Endodermal cell (in vitro differentiated cells): ENCODE results near the gene NNT. TPM values are rescaled to one million over a fixed set of nuclear protein-coding genes. Genes with fewer than 3 reads are reported as not detected.

Experiments used
- DNase-seq: peaks from one replicate; pipeline ENCODE4 v3.0.0-alpha.2; 2017
- H3K27ac ChIP-seq: 2 replicates; pipeline ENCODE4 v1.5.1; 2013; ENCODE audit warnings: mild to moderate bottlenecking, low read depth, low read length, moderate library complexity
- H3K27me3 ChIP-seq: 2 replicates; pipeline ENCODE4 v1.6.1; 2013; ENCODE audit warnings: mild to moderate bottlenecking, low read length, moderate library complexity; ENCODE audit not compliant: insufficient read depth, control insufficient read depth, poor library complexity, severe bottlenecking
- H3K36me3 ChIP-seq: 2 replicates; pipeline ENCODE4 v1.7.0; 2013; ENCODE audit warnings: mild to moderate bottlenecking, low read length, moderate library complexity; ENCODE audit not compliant: control insufficient read depth, insufficient read depth
- H3K4me1 ChIP-seq: one replicate; pipeline ENCODE4 v1.7.0; 2013; ENCODE audit warnings: low read length; ENCODE audit not compliant: control insufficient read depth, insufficient read depth
- H3K4me3 ChIP-seq: 2 replicates; pipeline ENCODE4 v1.5.1; 2013; ENCODE audit warnings: mild to moderate bottlenecking, low read length, moderate library complexity
- H3K9ac ChIP-seq: 2 replicates; pipeline ENCODE4 v1.6.1; 2013; ENCODE audit warnings: mild to moderate bottlenecking, low read length, moderate library complexity; ENCODE audit not compliant: poor library complexity, severe bottlenecking; ENCODE audit errors: extremely low read depth
- H3K9me3 ChIP-seq: 2 replicates; pipeline ENCODE4 v1.6.1; 2013; ENCODE audit warnings: mild to moderate bottlenecking, low read length, moderate library complexity; ENCODE audit not compliant: control insufficient read depth
- H3K27ac Mint-ChIP-seq: 2 replicates; pipeline ENCODE4 v1.8.0; 2020; ENCODE audit warnings: mixed read lengths
- H3K27me3 Mint-ChIP-seq: 2 replicates; pipeline ENCODE4 v1.8.0; 2021; ENCODE audit warnings: mild to moderate bottlenecking, mixed read lengths; ENCODE audit not compliant: insufficient read depth
- H3K36me3 Mint-ChIP-seq: 2 replicates; pipeline ENCODE4 v1.8.0; 2020; ENCODE audit warnings: low read depth, mixed read lengths
- H3K4me1 Mint-ChIP-seq: 2 replicates; pipeline ENCODE4 v1.8.0; 2020; ENCODE audit warnings: mixed read lengths
- H3K4me3 Mint-ChIP-seq: 2 replicates; pipeline ENCODE4 v1.8.0; 2020; ENCODE audit warnings: mild to moderate bottlenecking, moderate library complexity, mixed read lengths
- H3K9me3 Mint-ChIP-seq: 2 replicates; pipeline ENCODE4 v1.8.0; 2020; ENCODE audit warnings: mild to moderate bottlenecking, mixed read lengths
- CTCF ChIP-seq: fragments of 200-600 bp; sonication (generic); conservative IDR thresholded peaks from 2 replicates; pipeline ENCODE4 v1.5.0; 2021; ENCODE audit warnings: antibody characterized with exemption, mild to moderate bottlenecking
- WGBS, 2 experiments: methylation state at CpG; one replicate each; pipeline versions ENCODE4 v1.1.5 to v1.1.7; 2013; ENCODE audit warnings: missing lambda C conversion rate in 2 of 2, mixed read lengths in 1 of 2; ENCODE audit not compliant: insufficient coverage in 1 of 2, insufficient read length in 1 of 2; 5-methylcytosine and 5-hydroxymethylcytosine counted together
- total RNA-seq, 2 donors: library from RNA; stranded (reverse); fragmentation: NEBNext Ultra II Directional in 1 of 2; extraction: Animal tissue kit (Norgen Biotek cat#: 25700) in 1 of 2; gene quantifications; 2 replicates in 1 of 2; 3 replicates in 1 of 2; pipeline ENCODE4 v1.2.1, GENCODE V29; 2021

NNT gene
- total RNA-seq, 2 donors from 2014 or later, result 27.5 to 27.9 TPM

- Histone ChIP-seq H3K27me3 (no peaks in the 10 kb centered on the region), H3K9ac (no peak overlapping the region), H3K4me3 (no peak overlapping the region), H3K36me3 (no peaks in the 10 kb centered on the region), H3K9me3 (peaks cover 18% of the 10 kb centered on the region), H3K4me1 (no peaks in the 10 kb centered on the region), H3K27ac (no peak overlapping the region)
- H3K27ac Mint-ChIP-seq, result no peak overlapping the region
- H3K4me1 Mint-ChIP-seq, result peaks cover 4% of the 10 kb centered on the region
- DNase-seq, result no peak
- no peak overlapping the region for H3K4me3 Mint-ChIP-seq
- 89 to 100% methylated on average over 1 of the region's 1 CpG for WGBS, 2 experiments
- peaks cover 14% of the 10 kb centered on the region for H3K9me3 Mint-ChIP-seq
- peaks cover 8% of the 10 kb centered on the region for H3K36me3 Mint-ChIP-seq
- no peaks in the 10 kb centered on the region for H3K27me3 Mint-ChIP-seq
- TF ChIP-seq CTCF, result no peak
Measured at GRCh38 chr5:43581398-43581797, 21.6 kb upstream of the NNT start.

GRCh38 chr5:43582082-43583005 is 20.6 kb upstream of the NNT start:
- Mint-ChIP-seq H3K36me3 (peaks cover 2% of the 10 kb centered on the region), H3K4me1 (peaks cover 4% of the 10 kb centered on the region), H3K9me3 (peaks cover 9% of the 10 kb centered on the region), H3K4me3 (no peak overlapping the region), H3K27me3 (no peaks in the 10 kb centered on the region), H3K27ac (no peak overlapping the region)
- no peaks in the 10 kb centered on the region for H3K36me3 ChIP-seq
- DNase-seq, result no peak
- no peaks in the 10 kb centered on the region for H3K4me1 ChIP-seq
- no peak for TF ChIP-seq CTCF
- no peak overlapping the region for H3K4me3 ChIP-seq
- no peak overlapping the region for H3K27ac ChIP-seq
- no peaks in the 10 kb centered on the region for H3K27me3 ChIP-seq
- H3K9me3 ChIP-seq, result peaks cover 13% of the 10 kb centered on the region
- WGBS, 2 experiments, result 90 to 91% methylated on average over 2 to 4 of the region's 4 CpGs
- no peak overlapping the region for H3K9ac ChIP-seq

- no peak for TF ChIP-seq CTCF
- Mint-ChIP-seq H3K9me3 (peaks cover 7% of the 10 kb centered on the region), H3K27ac (no peak overlapping the region), H3K4me1 (peaks cover 4% of the 10 kb centered on the region), H3K36me3 (peaks cover 2% of the 10 kb centered on the region), H3K4me3 (no peak overlapping the region), H3K27me3 (no peaks in the 10 kb centered on the region)
- no peak for DNase-seq
- H3K9ac ChIP-seq, result no peak overlapping the region
- no peak overlapping the region for H3K4me3 ChIP-seq
- no peaks in the 10 kb centered on the region for H3K4me1 ChIP-seq
- H3K36me3 ChIP-seq, result no peaks in the 10 kb centered on the region
- peaks cover 13% of the 10 kb centered on the region for H3K9me3 ChIP-seq
- no peak overlapping the region for H3K27ac ChIP-seq
- H3K27me3 ChIP-seq, result no peaks in the 10 kb centered on the region
Measured at GRCh38 chr5:43583724-43584123, 19.3 kb upstream of the NNT start.
